OCI-LY1 (cell line): ENCODE results near the gene CDS1.
"Not testable (repeated sequence)": the region's sequence is repeated elsewhere in the genome, so short reads cannot be mapped to it uniquely, and the experiment has no call there.

Experiments used
- H2AFZ ChIP-seq: fragments of 200-600 bp; sonication (generic), shearing (Covaris generic); 2 replicates; pipeline ENCODE4 v1.6.0; 2014; ENCODE audit warnings: antibody characterized with exemption, mild to moderate bottlenecking, low read length
- H3F3A ChIP-seq: fragments of 200-600 bp; sonication (generic), shearing (Covaris generic); 2 replicates; pipeline ENCODE4 v1.6.0; 2014; ENCODE audit warnings: mild to moderate bottlenecking, antibody characterized with exemption, low read length, moderate library complexity; ENCODE audit not compliant: insufficient read depth
- H3K27ac ChIP-seq: fragments of 200-600 bp; sonication (generic); 2 replicates; pipeline ENCODE4 v1.5.1; 2014; ENCODE audit warnings: low read length, mixed run types, mild to moderate bottlenecking, low read depth; ENCODE audit not compliant: poor library complexity, severe bottlenecking
- H3K27me3 ChIP-seq: fragments of 200-600 bp; sonication (generic); 2 replicates; pipeline ENCODE4 v1.6.0; 2014; ENCODE audit warnings: antibody characterized with exemption, mild to moderate bottlenecking, low read length, moderate library complexity; ENCODE audit not compliant: insufficient read depth
- H3K36me3 ChIP-seq: fragments of 200-600 bp; sonication (generic); 2 replicates; pipeline ENCODE4 v1.6.1; 2014; ENCODE audit warnings: mild to moderate bottlenecking, antibody characterized with exemption, low read length, moderate library complexity, mixed read lengths; ENCODE audit not compliant: insufficient read depth
- H3K4me1 ChIP-seq: fragments of 200-600 bp; sonication (generic); 2 replicates; pipeline ENCODE4 v1.5.1; 2014; ENCODE audit warnings: mild to moderate bottlenecking, low read length, moderate library complexity; ENCODE audit not compliant: insufficient read depth, severe bottlenecking
- H3K4me2 ChIP-seq: fragments of 200-600 bp; sonication (generic), shearing (Covaris generic); 2 replicates; pipeline ENCODE4 v1.6.1; 2014; ENCODE audit warnings: low read length
- H3K4me3 ChIP-seq: fragments of 200-600 bp; sonication (generic); 2 replicates; pipeline ENCODE4 v1.5.1; 2014; ENCODE audit warnings: low read length, low read depth, mild to moderate bottlenecking, mixed read lengths; ENCODE audit not compliant: poor library complexity, severe bottlenecking
- H3K79me2 ChIP-seq: fragments of 200-600 bp; shearing (Covaris generic); 2 replicates; pipeline ENCODE4 v1.6.1; 2016; ENCODE audit warnings: mixed run types, low read length, mixed read lengths; ENCODE audit not compliant: insufficient read depth
- H3K9ac ChIP-seq: fragments of 200-600 bp; sonication (generic), shearing (Covaris generic); 2 replicates; pipeline ENCODE4 v1.6.1; 2014; ENCODE audit warnings: mild to moderate bottlenecking, low read length, mixed read lengths
- H3K9me2 ChIP-seq: fragments of 200-600 bp; sonication (generic), shearing (Covaris generic); 2 replicates; pipeline ENCODE4 v1.6.1; 2014; ENCODE audit warnings: low read depth, mild to moderate bottlenecking, low read length, mixed read lengths
- H3K9me3 ChIP-seq: fragments of 200-600 bp; shearing (Covaris generic); 2 replicates; pipeline ENCODE4 v1.6.1; 2014; ENCODE audit warnings: low read length, mixed read lengths
- H4K20me1 ChIP-seq: fragments of 200-600 bp; sonication (generic), shearing (Covaris generic); 2 replicates; pipeline ENCODE4 v1.6.0; 2016; ENCODE audit warnings: mild to moderate bottlenecking, low read length; ENCODE audit not compliant: insufficient read depth
- CTCF ChIP-seq: fragments of 200-600 bp; sonication (generic), shearing (Covaris generic); IDR thresholded peaks from 2 replicates; pipeline ENCODE4 v1.5.1; 2017; ENCODE audit warnings: mild to moderate bottlenecking, antibody characterized with exemption, low read length, moderate library complexity, mixed read lengths
- EZH2 ChIP-seq: fragments of 200-600 bp; sonication (generic), shearing (Covaris generic); IDR thresholded peaks from 2 replicates; pipeline ENCODE4 v1.8.0; 2017; ENCODE audit warnings: borderline replicate concordance, mixed run types, mild to moderate bottlenecking, antibody characterized with exemption, low read length, moderate library complexity, mixed read lengths

The CDS1 gene

GRCh38 chr4:84660606-84661005 lies 77.7 kb downstream of the CDS1 start:
- H3K4me2 ChIP-seq: no peak overlapping the region

GRCh38 chr4:84661191-84661939 lies 78.4 kb downstream of the CDS1 start:
- Histone ChIP-seq H3K9ac (no peak overlapping the region), H3K27ac (no peak overlapping the region), H3K9me3 (no peaks in the 10 kb centered on the region), H4K20me1 (no peaks in the 10 kb centered on the region), H3K9me2 (no peaks in the 10 kb centered on the region), H3K79me2 (no peaks in the 10 kb centered on the region), H3K4me3 (no peak overlapping the region), H3K27me3 (no peaks in the 10 kb centered on the region), H3K4me2 (no peak overlapping the region), H2AFZ (no peak overlapping the region), H3K4me1 (no peaks in the 10 kb centered on the region), H3K36me3 (no peaks in the 10 kb centered on the region; the same call in 1 of the 2 replicates), H3F3A (no peaks in the 10 kb centered on the region)
- TF ChIP-seq CTCF: no peak
- no peak for TF ChIP-seq EZH2

More at GRCh38 chr4:84660606-84661005, 77.7 kb downstream of the CDS1 start:
- no peak for TF ChIP-seq EZH2
- no peak for TF ChIP-seq CTCF
- H3K4me1 ChIP-seq: no peaks in the 10 kb centered on the region
- no peaks in the 10 kb centered on the region for H3K27me3 ChIP-seq
- H3K9me3 ChIP-seq: no peaks in the 10 kb centered on the region
- H2AFZ ChIP-seq: no peak overlapping the region
- H3K79me2 ChIP-seq: no peaks in the 10 kb centered on the region
- no peaks in the 10 kb centered on the region for H4K20me1 ChIP-seq
- H3K9ac ChIP-seq: no peak overlapping the region
- H3K9me2 ChIP-seq: no peaks in the 10 kb centered on the region
- no peak overlapping the region for H3K27ac ChIP-seq
- H3F3A ChIP-seq: no peaks in the 10 kb centered on the region
- no peaks in the 10 kb centered on the region; the same call in 1 of the 2 replicates for H3K36me3 ChIP-seq
- no peak overlapping the region for H3K4me3 ChIP-seq

- not testable (repeated sequence) for H3K9me3 ChIP-seq, H3K4me2 ChIP-seq, H4K20me1 ChIP-seq, H3F3A ChIP-seq, H3K9me2 ChIP-seq, H3K79me2 ChIP-seq, H2AFZ ChIP-seq, H3K36me3 ChIP-seq, H3K4me1 ChIP-seq, H3K4me3 ChIP-seq, H3K27ac ChIP-seq, H3K27me3 ChIP-seq, H3K9ac ChIP-seq
Measured at GRCh38 chr4:84664767-84665166, 81.8 kb downstream of the CDS1 start.

- no peaks in the 10 kb centered on the region for H4K20me1 ChIP-seq
- H3K9me2 ChIP-seq: no peaks in the 10 kb centered on the region
- no peak overlapping the region for H2AFZ ChIP-seq
- no peaks in the 10 kb centered on the region for H3F3A ChIP-seq
- H3K27me3 ChIP-seq: no peaks in the 10 kb centered on the region
- TF ChIP-seq CTCF (no peak), EZH2 (no peak)
- H3K9me3 ChIP-seq: no peaks in the 10 kb centered on the region
- no peak overlapping the region for H3K4me2 ChIP-seq
- no peaks in the 10 kb centered on the region for H3K4me1 ChIP-seq
- no peaks in the 10 kb centered on the region for H3K36me3 ChIP-seq
- no peaks in the 10 kb centered on the region for H3K79me2 ChIP-seq
- H3K27ac ChIP-seq: no peak overlapping the region
- no peak overlapping the region for H3K4me3 ChIP-seq
- no peak overlapping the region for H3K9ac ChIP-seq
Measured at GRCh38 chr4:84666439-84666838, 83.5 kb downstream of the CDS1 start.
